ENCODE results near the gene EXOC6.

Gene EXOC6

GRCh38 chr10:93065675-93066543, 217.6 kb downstream of the EXOC6 start:
- no peak for DNase-seq (ENCODE audit: low read depth in 2 of 2)

GRCh38 chr10:93066544-93066913, 218.2 kb downstream of the EXOC6 start:
- DNase-seq (ENCODE audit: low read depth in 2 of 2), result no peak

- DNase-seq (ENCODE audit: low read depth in 2 of 2), result no peak
These were observed 219.4 kb downstream of the EXOC6 start for GRCh38 chr10:93067443-93068365.

GRCh38 chr10:93068411-93069244, 220.3 kb downstream of the EXOC6 start:
- no peak for DNase-seq (ENCODE audit: low read depth in 2 of 2)

GRCh38 chr10:93069245-93069561, 220.9 kb downstream of the EXOC6 start:
- DNase-seq (ENCODE audit: low read depth in 2 of 2), result no peak

GRCh38 chr10:93070378-93071176, 222.3 kb downstream of the EXOC6 start:
- no peak for DNase-seq (ENCODE audit: low read depth in 2 of 2)

GRCh38 chr10:93071177-93071472, 222.8 kb downstream of the EXOC6 start:
- no peak for DNase-seq (ENCODE audit: low read depth in 2 of 2)

- no peak for DNase-seq (ENCODE audit: low read depth in 2 of 2)
These were observed 223.4 kb downstream of the EXOC6 start for GRCh38 chr10:93071674-93072224.

- DNase-seq (ENCODE audit: low read depth in 2 of 2), result no peak
These were observed 223.9 kb downstream of the EXOC6 start for GRCh38 chr10:93072225-93072712.

- DNase-seq (ENCODE audit: low read depth in 2 of 2), result no peak
These were observed 224.6 kb downstream of the EXOC6 start for GRCh38 chr10:93072713-93073538.

GRCh38 chr10:93073539-93074146, 225.3 kb downstream of the EXOC6 start, which contains the start of gene CYP26A1:
TSS of gene CYP26A1 (plus strand) at chr10:93073893. CDS start at chr10:93073935, 42 bp downstream.
- no peak for DNase-seq (ENCODE audit: low read depth in 2 of 2)

- DNase-seq (ENCODE audit: low read depth in 2 of 2), result no peak
These were observed 225.9 kb downstream of the EXOC6 start for GRCh38 chr10:93074147-93074596.

GRCh38 chr10:93074597-93075368, 226.5 kb downstream of the EXOC6 start:
- no peak for DNase-seq (ENCODE audit: low read depth in 2 of 2)

GRCh38 chr10:93075369-93076221, 227.3 kb downstream of the EXOC6 start:
- no peak for DNase-seq (ENCODE audit: low read depth in 2 of 2)

- DNase-seq (ENCODE audit: low read depth in 2 of 2), result no peak
These were observed 228.6 kb downstream of the EXOC6 start for GRCh38 chr10:93076871-93077270.

GRCh38 chr10:93077860-93078337, 229.6 kb downstream of the EXOC6 start:
- DNase-seq (ENCODE audit: low read depth in 2 of 2), result no peak

- DNase-seq (ENCODE audit: low read depth in 2 of 2), result no peak
These were observed 231.5 kb downstream of the EXOC6 start for GRCh38 chr10:93079663-93080349.
